HUDEP-2 (cell line): ENCODE data around the gene TTC29.

Experiments used
- DNase-seq, 76 experiments: peaks; one replicate each; lab custom pipeline; 2025; ENCODE audit not compliant: unreplicated experiment in 76 of 76; lab: John Stamatoyannopoulos, UW

The TTC29 gene, protein sequence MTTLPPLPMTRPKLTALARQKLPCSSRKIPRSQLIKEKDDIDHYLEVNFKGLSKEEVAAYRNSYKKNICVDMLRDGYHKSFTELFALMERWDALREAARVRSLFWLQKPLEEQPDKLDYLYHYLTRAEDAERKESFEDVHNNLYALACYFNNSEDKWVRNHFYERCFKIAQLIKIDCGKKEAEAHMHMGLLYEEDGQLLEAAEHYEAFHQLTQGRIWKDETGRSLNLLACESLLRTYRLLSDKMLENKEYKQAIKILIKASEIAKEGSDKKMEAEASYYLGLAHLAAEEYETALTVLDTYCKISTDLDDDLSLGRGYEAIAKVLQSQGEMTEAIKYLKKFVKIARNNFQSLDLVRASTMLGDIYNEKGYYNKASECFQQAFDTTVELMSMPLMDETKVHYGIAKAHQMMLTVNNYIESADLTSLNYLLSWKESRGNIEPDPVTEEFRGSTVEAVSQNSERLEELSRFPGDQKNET

DNA sequence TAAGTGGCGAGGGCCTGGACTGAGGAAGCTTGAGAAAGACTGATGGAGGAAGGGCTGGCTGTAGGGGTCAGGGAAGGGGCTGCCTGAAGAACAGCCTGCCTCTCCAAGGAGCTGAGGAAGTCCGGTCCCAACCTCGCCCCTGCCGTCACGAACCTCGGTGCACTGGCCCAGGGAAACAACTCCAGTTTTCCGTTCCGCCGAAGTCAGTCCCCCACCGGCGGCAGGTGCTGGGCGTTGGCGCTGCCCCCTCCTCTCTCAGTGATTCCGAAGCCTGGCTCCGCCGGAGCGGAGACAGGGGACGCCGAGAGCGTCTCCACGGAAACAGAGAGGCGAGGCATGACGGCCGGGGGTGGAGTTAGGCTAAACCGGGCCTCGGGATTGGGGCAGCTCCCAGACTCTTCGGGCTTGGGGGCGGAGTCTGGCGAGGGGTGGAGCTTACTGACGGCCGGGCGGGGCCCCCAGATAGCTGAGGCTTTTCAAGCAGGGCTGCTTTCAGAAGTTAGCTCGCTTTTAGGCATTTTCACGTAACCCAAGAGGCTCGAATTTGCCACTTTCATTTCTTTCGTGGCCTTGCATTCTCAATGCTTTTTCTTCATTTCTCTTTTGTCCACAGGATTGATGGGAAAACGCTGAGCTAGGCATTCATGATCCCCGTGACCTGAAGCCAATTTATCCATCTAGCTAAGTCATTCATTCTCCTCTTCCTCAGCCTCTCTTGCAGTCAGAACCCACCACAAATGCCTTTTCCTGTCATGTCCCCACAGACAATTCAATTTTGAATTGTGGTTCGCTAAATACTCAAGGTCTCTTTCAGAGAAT, at the start of gene TTC29:
TSS of gene TTC29 (minus strand) at position 309 of the 819 bp plus-strand sequence. CDS start 5,969 bp downstream, outside the sequence.
- peak in 74 of 76 experiments; percentile 5 to 88 (median 68) for DNase-seq

DNA sequence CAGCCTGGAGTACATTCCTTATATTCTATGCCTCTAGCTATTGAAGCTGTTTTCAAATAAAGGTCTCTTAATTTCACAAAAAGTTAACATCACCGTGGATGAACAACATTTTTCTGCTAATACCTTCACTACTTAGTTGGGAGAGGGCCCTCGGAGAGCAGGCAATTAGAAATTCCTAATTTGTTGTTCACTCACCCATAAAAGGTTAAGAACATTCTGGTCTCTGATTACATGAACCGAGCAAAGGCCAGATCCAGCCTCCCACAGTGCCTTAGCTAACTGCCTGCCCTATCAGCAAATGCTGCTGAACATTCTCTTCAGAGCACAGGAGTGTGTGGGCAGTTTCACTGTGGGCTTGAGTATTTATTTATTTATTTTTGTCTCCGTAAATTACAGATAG, 36.0 kb upstream of the TTC29 start:
- DNase-seq = no peak

DNA sequence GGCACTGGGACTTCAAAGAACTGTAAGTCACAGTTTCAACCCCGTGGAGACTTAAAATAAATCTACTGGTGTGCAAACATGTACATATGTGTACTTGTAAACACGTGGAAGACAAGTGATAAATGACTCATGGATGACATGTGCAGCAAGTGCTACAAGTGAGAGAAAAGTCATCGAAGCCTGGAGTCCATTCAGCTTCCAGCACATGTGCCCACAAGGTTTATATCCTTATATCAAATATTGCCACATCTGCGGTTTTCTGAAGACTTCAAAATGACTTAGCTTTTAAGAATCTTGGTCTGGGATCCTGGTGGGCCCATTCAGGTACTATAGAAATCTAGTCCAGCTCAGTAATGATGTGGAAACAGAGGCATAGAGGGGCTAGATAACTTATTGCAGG, 33.0 kb upstream of the TTC29 start:
- DNase-seq = no peak

DNA sequence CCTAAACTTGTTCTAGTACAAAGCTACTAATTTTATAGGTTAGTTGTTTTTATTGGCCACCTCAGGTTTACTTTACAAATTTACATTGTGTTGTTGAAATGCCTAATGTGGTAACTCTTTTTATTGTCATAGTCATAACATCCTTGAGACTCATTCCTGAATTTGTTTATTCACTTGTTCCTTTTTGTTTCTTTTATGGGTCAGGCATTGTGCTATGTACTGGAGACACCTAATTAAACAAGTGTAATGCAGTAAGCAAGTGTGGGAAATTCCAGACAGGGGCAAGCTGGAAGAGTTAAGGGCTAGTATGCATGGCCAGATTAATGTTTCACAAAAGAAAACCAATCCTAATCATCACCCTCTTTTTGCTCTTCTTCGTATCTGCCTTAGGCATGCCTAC, 30.5 kb upstream of the TTC29 start:
- no peak for DNase-seq

DNA sequence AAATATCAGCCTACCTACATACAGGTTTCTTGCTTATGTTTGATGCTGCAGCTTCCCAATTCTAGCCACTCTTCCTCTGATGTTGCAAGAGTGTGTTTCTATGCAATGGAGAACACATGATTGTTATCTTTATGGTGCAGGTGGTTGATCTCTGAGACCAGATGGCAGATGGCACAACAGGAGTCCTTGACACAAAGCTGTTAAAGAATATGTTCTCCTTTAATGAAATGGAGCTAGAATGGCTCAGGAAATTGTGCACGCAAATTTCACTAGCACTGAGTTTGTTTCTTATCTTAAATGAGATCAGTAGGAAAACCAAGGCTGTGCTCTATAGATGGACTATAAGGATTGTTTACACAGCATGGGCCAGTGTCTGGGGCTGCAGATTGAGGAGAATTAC, 29.9 kb upstream of the TTC29 start:
- DNase-seq = peak in 1 of 76 experiments; percentile 24

DNA sequence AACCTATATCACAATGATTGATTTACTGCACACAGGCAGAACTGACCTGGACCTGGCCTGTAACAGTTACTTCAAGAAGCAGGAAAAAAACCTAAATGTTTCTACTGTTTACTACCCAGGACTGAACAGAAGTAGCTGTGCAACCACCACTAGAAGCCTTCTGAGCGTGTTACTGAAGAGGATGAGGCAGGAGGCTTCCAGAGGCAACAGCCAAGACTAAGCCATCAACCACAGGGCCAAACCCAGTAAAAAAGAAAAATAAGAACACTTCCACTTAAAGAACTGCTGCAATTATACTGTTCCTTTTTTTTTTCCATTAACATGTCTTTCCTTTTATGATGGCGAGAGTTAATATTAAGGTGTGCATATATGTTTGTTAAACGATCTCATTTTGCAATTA, 29.4 kb upstream of the TTC29 start:
- no peak for DNase-seq

DNA sequence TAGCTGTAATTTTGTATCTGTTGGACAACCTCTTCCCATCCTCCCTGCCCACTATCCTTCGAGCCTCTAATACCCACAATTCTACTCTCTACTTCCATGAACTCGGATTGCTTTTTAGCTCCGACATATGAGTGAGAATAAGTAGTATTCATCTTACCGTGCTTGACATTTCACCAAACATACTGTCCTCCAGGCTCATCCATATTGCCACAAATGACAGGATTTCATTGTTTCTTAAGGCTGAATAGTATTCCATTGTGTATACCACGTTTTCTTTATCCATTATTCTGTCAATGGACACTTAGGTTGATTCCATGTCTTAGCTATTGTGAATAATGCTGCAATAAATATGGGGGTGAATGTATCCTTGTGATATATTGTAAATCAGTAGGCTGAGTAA, 26.4 kb upstream of the TTC29 start:
- DNase-seq = no peak

DNA sequence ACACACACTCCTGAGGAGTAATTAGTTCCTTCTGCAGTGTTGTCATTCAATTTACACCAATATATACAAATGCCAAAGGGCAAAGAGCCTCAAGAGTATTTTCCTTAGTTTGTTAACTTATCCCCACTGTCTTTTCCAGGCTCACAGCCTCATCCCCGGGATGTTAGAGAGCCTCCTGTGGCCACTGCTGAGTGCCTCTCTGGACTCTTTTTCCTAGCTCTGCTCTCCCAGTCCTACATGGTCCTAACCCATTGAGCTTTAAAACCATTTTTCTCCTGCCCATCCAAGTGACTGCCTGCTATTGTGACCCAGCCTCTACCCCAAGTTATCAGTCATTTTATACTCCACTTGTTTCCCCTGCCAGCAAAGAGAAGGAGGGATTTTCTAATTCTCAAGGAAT, 23.5 kb upstream of the TTC29 start:
- DNase-seq = peak in 9 of 76 experiments; percentile 1 to 73 (median 48)

DNA sequence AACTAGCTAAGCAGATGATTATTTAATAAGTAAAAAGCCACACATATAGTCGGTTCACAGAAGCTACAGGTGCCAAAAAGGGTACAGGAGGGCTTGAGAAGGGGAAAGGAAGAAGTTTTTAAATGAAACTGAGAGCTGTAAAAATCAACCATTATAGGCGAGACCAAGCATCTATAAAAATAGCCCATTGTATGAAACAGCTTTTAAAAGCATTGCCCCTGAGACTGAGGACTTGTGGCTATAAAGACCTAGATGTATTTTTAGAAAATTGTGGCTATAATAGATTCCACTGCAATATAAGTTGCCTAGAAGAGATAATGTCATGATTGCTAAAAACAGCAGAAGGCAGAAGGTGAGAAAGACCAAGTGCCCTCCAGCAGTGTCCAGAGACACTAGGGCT, 15.0 kb upstream of the TTC29 start:
- no peak for DNase-seq

DNA sequence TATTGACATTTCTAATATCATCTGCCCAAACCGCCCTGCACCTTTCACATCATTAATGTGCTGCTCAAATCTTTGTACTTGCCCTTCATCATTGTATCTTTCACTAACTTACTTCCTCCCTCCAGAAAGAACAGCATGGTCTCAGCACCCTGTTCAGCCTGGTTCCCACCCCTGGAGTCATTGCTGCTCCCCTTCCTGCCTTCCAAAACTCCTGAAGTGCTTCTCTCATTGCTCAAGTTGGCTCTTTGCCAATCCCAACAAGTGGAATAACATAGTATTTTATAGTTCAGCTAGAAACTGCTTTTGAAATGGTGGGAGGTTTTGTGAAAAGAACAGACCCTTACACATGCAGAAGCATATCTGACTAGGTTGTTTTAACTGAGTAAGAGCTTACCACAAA, 14.0 kb upstream of the TTC29 start:
- DNase-seq = no peak

DNA sequence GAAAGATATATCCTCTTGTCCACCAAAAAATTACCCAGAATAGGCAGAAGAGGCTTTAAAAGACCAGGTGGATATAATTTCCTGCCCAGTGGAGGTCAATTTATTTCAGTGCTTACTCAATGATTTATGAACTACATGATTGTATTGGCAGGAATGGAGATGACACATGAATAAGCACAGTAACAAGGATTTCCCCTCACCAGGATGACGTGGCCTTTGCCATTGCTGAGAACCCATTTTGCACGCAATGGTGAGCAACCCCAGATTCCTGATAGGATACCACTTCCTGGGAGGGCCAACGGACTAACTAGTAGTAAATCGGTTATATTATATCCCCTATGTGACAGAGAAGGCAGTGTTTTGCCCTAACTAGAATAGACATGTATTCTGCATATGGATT, 11.6 kb upstream of the TTC29 start:
- DNase-seq = no peak

DNA sequence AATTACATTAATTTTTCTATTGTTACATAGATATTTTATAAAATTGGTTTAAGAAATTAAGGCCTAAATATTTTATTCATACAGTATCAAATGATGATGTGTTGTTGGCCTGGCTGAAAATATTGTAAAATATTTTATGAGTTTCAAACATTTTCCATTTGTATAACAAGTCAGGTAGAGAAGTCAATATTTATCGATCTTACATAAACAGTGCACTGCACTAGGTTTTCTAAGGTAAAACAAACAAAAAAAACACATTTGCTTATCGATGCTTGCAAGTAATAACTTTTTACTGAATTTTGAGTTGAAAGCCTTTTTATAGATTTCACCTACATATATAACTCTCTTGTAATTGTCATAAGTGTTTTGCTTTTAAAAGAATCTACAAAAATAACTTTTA, 7.2 kb upstream of the TTC29 start:
- DNase-seq = no peak

DNA sequence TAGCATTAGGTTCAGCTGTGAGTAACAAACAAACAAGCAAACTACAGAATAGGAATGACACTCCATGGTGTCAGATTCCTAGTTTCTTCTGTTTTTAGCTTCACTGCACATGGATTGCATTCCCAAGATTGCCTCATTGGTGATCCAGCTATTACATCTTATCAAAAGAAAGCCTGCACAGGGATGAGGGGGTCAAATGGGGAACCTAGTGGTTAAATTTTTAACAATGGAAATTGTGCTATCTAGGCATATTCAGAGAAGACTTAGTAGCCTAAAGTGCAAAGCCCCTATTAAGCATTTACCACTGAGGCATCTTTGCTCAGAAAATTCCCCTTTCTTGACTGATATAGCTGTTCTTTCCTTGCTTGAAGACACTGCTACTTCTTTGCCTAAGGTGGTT, 3.9 kb upstream of the TTC29 start:
- DNase-seq = no peak

DNA sequence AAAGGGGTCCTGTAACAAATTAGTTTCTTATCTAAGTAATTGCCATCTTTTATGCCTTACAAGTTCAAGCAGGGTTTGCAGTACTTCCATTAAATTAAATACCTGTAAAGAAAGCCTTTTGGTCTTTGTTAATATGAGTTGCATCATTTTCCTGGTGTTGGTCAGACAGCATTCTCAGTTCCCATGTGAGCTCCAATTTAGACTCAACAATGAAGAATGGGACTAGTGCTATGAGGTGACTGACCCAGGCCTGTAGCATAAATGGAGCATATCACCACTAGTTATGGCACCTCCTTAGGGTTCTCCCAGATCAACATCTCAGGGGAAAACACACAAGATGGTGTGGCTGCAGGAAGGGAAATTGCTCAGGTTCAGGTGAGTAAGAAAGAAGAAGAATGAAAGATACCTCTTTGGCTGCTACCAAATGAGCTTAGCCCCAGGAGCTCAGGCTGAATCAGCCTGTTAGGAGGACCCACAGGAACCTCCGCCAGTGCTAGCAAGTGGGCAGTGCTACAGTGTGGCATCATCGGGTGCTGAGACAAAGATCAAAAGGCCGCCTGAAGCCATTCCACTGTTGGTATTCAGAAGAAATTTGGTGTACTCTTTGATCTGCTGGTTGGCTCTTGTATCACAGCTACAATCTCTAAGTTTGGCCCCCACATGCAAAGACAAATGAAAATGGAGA, 1.8 kb downstream of the TTC29 start:
- DNase-seq = no peak

DNA sequence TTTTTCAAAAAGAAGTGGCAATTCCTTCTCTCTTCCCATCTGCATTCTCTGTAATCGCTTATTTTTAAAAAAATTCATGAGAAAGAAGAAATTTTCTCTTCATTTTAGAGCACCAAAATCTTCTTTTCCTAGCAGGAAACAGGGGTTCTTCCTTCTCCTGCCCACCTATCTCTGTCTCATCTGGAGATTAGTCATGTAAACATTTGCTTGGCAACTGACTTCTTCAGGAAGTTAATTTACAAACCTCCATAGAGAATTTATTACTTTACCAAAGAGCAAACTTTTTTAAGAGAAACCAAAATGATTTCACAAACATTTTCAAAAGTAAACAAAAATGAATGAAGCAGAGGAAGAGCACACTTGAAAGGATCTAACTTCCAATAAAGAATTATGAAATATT, 13.5 kb downstream of the TTC29 start:
- no peak for DNase-seq

DNA sequence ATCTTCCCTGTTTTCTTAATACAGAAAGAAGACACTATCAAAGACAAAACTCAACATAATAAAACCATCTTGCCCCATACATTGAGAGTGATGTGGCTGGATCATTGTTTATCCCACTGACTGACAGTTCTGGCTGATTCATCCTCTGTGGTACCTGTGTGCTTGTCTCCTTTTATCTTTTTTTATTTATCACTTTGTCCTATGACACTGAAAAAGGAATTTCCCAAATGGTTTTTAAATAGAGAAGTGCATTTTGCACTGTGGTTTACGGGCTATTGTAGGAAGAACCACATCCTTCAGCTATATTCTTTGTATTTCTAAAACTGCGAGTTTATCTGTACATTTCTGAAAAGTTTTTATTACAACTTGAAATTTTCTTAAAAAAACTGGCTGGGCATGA, 15.0 kb downstream of the TTC29 start:
- DNase-seq = no peak

DNA sequence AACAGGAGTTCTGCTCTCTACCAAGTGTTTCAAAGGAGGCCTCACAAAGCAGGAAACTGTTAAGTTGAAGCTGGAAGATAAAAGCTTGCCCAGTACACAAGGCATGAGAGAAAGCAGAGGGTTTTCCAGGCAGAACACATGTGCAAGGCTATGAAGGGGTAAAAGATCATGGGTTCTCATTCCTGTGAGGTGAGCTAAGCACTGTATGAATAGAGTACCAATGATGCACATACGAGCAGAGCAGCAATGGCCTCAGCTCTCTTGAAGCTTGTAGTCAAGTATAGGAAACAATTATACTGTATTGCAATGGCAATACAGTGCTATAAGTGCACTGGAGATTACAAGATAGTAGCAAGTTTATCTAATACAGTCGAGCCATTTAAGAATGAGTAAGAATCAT, 18.0 kb downstream of the TTC29 start:
- no peak for DNase-seq

DNA sequence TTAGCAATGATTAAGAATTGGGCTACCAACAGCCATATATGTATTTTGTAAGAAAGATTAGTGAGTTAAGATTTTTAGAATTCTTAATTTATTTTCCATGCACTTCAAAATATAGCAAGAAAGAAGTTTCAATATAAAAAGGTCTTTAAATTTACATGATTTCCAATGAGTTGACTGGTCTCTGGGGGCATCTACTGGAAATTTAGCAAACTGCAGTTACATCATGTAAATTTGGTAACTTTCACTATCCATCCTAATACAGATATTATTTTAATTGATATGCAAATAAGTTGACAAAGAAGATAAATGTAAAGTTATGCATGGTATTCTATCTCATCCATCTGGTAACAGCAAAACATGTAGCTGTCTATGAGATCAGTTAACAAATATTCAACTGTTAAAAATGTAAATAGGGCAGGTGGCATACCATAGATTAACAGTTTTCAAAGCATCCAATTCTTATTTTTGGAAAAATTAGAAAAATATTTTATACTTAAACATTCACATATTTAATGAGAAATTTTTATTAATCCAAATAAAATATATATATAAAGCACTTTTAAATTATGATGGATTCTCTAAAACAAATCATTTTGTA, 29.1 kb downstream of the TTC29 start:
- DNase-seq = peak in 8 of 76 experiments; percentile 0 to 27 (median 1)

DNA sequence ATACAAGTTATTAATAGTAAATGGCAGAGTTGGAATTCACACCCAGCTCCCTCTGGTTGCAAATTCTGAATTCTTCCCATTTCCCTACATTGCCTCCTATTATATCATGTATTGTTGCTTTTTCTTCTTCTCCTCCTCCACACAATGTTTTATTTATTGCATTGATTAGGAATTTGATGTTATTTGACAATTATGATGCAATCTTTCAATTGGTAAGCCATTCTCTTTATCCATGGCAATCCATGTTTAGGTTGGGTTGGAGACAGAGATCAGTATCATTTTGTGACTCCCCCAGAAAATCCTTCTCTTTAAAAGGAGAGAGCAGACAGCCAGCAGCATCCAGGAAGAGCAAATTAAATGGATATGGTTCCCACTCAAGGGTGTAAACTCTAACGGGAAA, 30.5 kb downstream of the TTC29 start:
- no peak for DNase-seq

DNA sequence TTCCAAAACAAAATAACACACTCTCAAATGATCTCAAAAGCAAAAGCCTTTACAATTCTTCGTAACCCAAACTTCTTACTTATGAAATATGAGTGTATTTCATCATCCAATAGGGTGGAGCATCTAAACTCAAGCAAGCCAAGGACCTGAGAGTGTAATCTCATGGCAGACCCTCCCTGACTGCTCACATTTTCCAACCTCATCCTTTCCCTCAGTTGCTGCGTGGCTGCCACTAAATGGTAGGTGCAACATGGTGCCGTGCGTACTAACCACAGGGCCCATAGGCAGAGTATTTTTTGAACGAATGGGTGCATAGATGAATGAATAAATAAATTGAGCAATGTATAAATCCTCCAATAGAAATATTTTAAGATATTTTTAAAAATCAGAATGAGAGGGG, 45.4 kb downstream of the TTC29 start:
- DNase-seq = no peak

DNA sequence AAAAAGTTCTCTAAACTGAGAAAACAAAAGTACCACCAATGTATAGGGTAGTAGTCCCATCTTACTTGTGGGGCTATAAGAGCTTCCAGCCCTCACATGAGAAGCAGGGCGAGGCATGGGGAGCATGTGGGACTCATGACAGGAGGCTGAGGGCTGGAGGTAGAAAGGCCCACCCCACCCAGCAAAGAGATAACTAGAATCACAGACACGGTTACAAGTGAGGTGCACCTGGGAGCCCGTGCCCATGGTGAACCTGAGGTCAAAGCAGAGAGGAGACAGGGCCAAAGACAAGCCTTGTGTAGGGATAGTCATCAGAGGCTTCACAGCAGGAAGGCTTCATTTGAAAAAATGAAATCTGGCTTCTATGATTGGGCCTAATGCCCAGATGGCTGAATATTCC, 55.4 kb downstream of the TTC29 start:
- DNase-seq = no peak
